RWPE1 (cell line): ENCODE results near the gene ATP2B3.
A peak's percentile ranks its signal among the peaks of the same experiment; 100 is the strongest.

Source experiments
- CTCF ChIA-PET: fragments of 350-600 bp; sonication (Branson Sonifier 250); formaldehyde crosslinking; extraction: SDS; loops from one replicate; lab custom pipeline; 2021; lab: Yijun Ruan, JAX
- POLR2A ChIA-PET: fragments of 400-600 bp; formaldehyde crosslinking; extraction: SDS; loops from one replicate; lab custom pipeline; 2020; ENCODE audit warnings: antibody characterized with exemption; ENCODE audit not compliant: low non-redundant PET; lab: Yijun Ruan, JAX
- DNase-seq: peaks from one replicate; pipeline ENCODE4 v3.0.0; 2012; ENCODE audit warnings: low spot score
- H3K27ac ChIP-seq: fragments of 450-650 bp; 2 replicates; pipeline ENCODE4 v1.5.1; 2017
- CTCF ChIP-seq: fragments of 450-650 bp; conservative IDR thresholded peaks from 2 replicates; pipeline ENCODE4 v1.5.1; 2017; ENCODE audit warnings: low read depth, mild to moderate bottlenecking

ATP2B3 gene

GRCh38 chrX:153477901-153478300 lies 39.5 kb upstream of the ATP2B3 start:
- peak overlapping the region; percentile 90 for H3K27ac ChIP-seq
- no peak for TF ChIP-seq CTCF
- CTCF ChIA-PET: no interaction called here
- DNase-seq: no peak
- POLR2A ChIA-PET: no interaction called here

- H3K27ac ChIP-seq: peak overlapping the region; percentile 90
- DNase-seq: no peak
- no peak for TF ChIP-seq CTCF
- ChIA-PET CTCF (interaction anchor here (1.0 kb wide), 1 partner anchor 8 kb away, joined by 3 read pairs; no protein-coding TSS in a partner anchor), POLR2A (no interaction called here)
Observed at GRCh38 chrX:153478746-153479145, 38.7 kb upstream of the ATP2B3 start.

- ChIA-PET CTCF (no interaction called here), POLR2A (no interaction called here)
- H3K27ac ChIP-seq: peak overlapping the region; percentile 90
- TF ChIP-seq CTCF: no peak
- no peak for DNase-seq
Observed at GRCh38 chrX:153481043-153481442, 36.4 kb upstream of the ATP2B3 start.

GRCh38 chrX:153482376-153483015 lies 34.9 kb upstream of the ATP2B3 start:
- CTCF ChIA-PET: no interaction called here

GRCh38 chrX:153485396-153486080 lies 31.9 kb upstream of the ATP2B3 start:
- peak overlapping the region; percentile 90; the same call in 1 of the 2 replicates for H3K27ac ChIP-seq
- ChIA-PET POLR2A (no interaction called here), CTCF (interaction anchor here (0.7 kb wide), 2 partner anchors 22 to 57 kb away, joined by 3 to 4 read pairs; no protein-coding TSS in a partner anchor)

More at GRCh38 chrX:153482376-153483015, 34.9 kb upstream of the ATP2B3 start:
- H3K27ac ChIP-seq: peak overlapping the region; percentile 90
- no peak for TF ChIP-seq CTCF
- no peak for DNase-seq
- POLR2A ChIA-PET: no interaction called here

More at GRCh38 chrX:153485396-153486080, 31.9 kb upstream of the ATP2B3 start:
- TF ChIP-seq CTCF: no peak
- DNase-seq: no peak
